Adrenal gland (tissue), 12 donors: ENCODE results near the gene ESM1. TPM values are rescaled to one million over a fixed set of nuclear protein-coding genes. Genes with fewer than 3 reads are reported as not detected.

Experiments
- DNase-seq, 7 donors: peaks; one replicate each; pipeline ENCODE4 v3.0.0-alpha.2; 2019 to 2020
- H3K27ac ChIP-seq, 5 donors: fragments of 200-600 bp; sonication (generic) in 4 of 5; 1 replicate in 3 of 5; 2 replicates in 2 of 5; pipeline versions ENCODE4 v1.5.1 to v1.8.0; 2016 to 2020; ENCODE audit warnings: mild to moderate bottlenecking in 1 of 5
- H3K27me3 ChIP-seq: fragments of 200-600 bp; 2 replicates; pipeline ENCODE4 v1.8.0; 2021
- H3K36me3 ChIP-seq, 2 donors: fragments of 200-600 bp; replicated peaks in 1 of 2; 1 replicate in 1 of 2; 2 replicates in 1 of 2; pipeline versions ENCODE4 v1.5.1 to v1.8.0; 2018 to 2022
- H3K4me1 ChIP-seq, 2 donors: fragments of 200-600 bp; replicated peaks in 1 of 2; 1 replicate in 1 of 2; 2 replicates in 1 of 2; pipeline versions ENCODE4 v1.5.1 to v1.8.0; 2018 to 2021
- H3K4me3 ChIP-seq, 4 donors: fragments of 200-600 bp; sonication (generic) in 3 of 4; one replicate each; pipeline ENCODE4 v1.5.1; 2016 to 2018
- H3K9me3 ChIP-seq, 3 donors: fragments of 200-600 bp; sonication (generic) in 1 of 3; replicated peaks in 1 of 3; 1 replicate in 2 of 3; 2 replicates in 1 of 3; pipeline versions ENCODE4 v1.5.1 to v1.8.0; 2016 to 2021
- CTCF ChIP-seq, 6 experiments: fragments of 450-650 bp in 4 of 6; fragments of 200-600 bp in 2 of 6; sonication (generic) in 1 of 6; IDR thresholded peaks; 1 replicate in 5 of 6; 2 replicates in 1 of 6; pipeline versions ENCODE4 v1.5.1 to v1.8.0; 2016 to 2021; ENCODE audit warnings: antibody characterized with exemption in 6 of 6, mild to moderate bottlenecking in 2 of 6, moderate library complexity in 1 of 6
- POLR2A ChIP-seq, 2 donors: fragments of 450-650 bp; IDR thresholded peaks; one replicate each; pipeline ENCODE4 v1.6.1; 2017; ENCODE audit warnings: antibody characterized with exemption in 2 of 2, mild to moderate bottlenecking in 2 of 2, moderate library complexity in 1 of 2
- WGBS, 4 donors: extraction: QIAGEN DNeasy Blood & Tissue Kit in 2 of 4; methylation state at CpG; one replicate each; pipeline versions ENCODE4 v1.1.5 to v1.1.7; 2013 to 2017; 5-methylcytosine and 5-hydroxymethylcytosine counted together
- intact Hi-C, 2 donors: fragments of 100-400 bp; cut with DNase I; formaldehyde crosslinking; loops; one replicate each; pipeline versions ENCODE4 v1.14.1 to v1.15.0; 2022 to 2023
- polyA plus RNA-seq, 3 donors: library from polyadenylated mRNA; stranded (reverse); fragments of 200-250 nt in 2 of 3; fragments of 350-450 nt in 1 of 3; fragmentation: Illumina TruSeq in 1 of 3; extraction: RNeasy Lipid Tissue Mini Kit (QIAGEN cat#74804) in 1 of 3; gene quantifications; one replicate each; pipeline ENCODE4 v1.2.3, GENCODE V29; 2013 to 2014
- total RNA-seq, 9 donors: library from RNA; depleted of rRNA in 4 of 9; stranded (reverse); fragments of >200 nt in 4 of 9; fragments of 120-200 nt in 1 of 9; fragmentation: NEBNext Ultra II Directional in 1 of 9; extraction: Animal tissue kit (Norgen Biotek cat#: 25700) in 1 of 9; gene quantifications; one replicate each; pipeline versions ENCODE4 v1.1.0 to v1.2.4, GENCODE V29; 2013 to 2023
- donor health status: healthy with polysubstance abuse.
- donor health status: Bipolar disorder and iron deficiency.
- donor health status: DM: yes; HTN: yes; CAD: no.
- donor health status: DM: no; HTN: no; CAD: no.
- donor health status: DM: no; HTN: no; CAD: no.
- donor health status: DM: yes; HTN: yes; CAD: no.

ESM1 gene
- total and polyA plus RNA-seq, 12 donors: 0.43 to 5.4 (median 1.3) TPM

GRCh38 chr5:55030676-55031369 is 45.4 kb upstream of the ESM1 start:
- no peak for DNase-seq
- Histone ChIP-seq H3K4me1 (no peaks in the 10 kb centered on the region), H3K9me3 (no peaks in the 10 kb centered on the region), H3K4me3 (no peak overlapping the region), H3K27me3 (no peaks in the 10 kb centered on the region), H3K27ac (no peak overlapping the region), H3K36me3 (no peaks in the 10 kb centered on the region)
- WGBS, 4 donors: 66 to 73% (median 70%) methylated on average over 8 to 10 of the region's 10 CpGs
- TF ChIP-seq CTCF (IDR thresholded peaks at IDR 0.05) (no peak), POLR2A (IDR thresholded peaks at IDR 0.05) (no peak)
- intact Hi-C loops: no loop called here

- no peak overlapping the region for H3K27ac ChIP-seq
- no peak for DNase-seq
- no peaks in the 10 kb centered on the region for H3K27me3 ChIP-seq
- intact Hi-C loops: no loop called here
- no peaks in the 10 kb centered on the region for H3K36me3 ChIP-seq
- TF ChIP-seq CTCF (IDR thresholded peaks at IDR 0.05): no peak
- no peak for TF ChIP-seq POLR2A (IDR thresholded peaks at IDR 0.05)
- WGBS, 4 donors: 79 to 83% (median 81%) methylated on average over 2 of the region's 2 CpGs
- H3K4me1 ChIP-seq: no peaks in the 10 kb centered on the region
- no peaks in the 10 kb centered on the region for H3K9me3 ChIP-seq
- H3K4me3 ChIP-seq: no peak overlapping the region
These were observed 44.8 kb upstream of the ESM1 start for GRCh38 chr5:55030220-55030619.

GRCh38 chr5:55027595-55027994 is 42.2 kb upstream of the ESM1 start:
- Histone ChIP-seq H3K9me3 (no peaks in the 10 kb centered on the region), H3K27ac (no peak overlapping the region), H3K36me3 (no peaks in the 10 kb centered on the region), H3K4me3 (no peak overlapping the region), H3K27me3 (no peaks in the 10 kb centered on the region), H3K4me1 (no peaks in the 10 kb centered on the region)
- WGBS, 4 donors: 65 to 90% (median 71%) methylated on average over 2 to 3 of the region's 3 CpGs
- TF ChIP-seq POLR2A (IDR thresholded peaks at IDR 0.05) (no peak), CTCF (IDR thresholded peaks at IDR 0.05) (no peak)
- no peak for DNase-seq
- intact Hi-C loops: no loop called here

- no peak for DNase-seq
- Histone ChIP-seq H3K4me1 (no peaks in the 10 kb centered on the region), H3K4me3 (no peak overlapping the region), H3K27ac (no peak overlapping the region), H3K27me3 (no peaks in the 10 kb centered on the region), H3K36me3 (no peaks in the 10 kb centered on the region), H3K9me3 (no peaks in the 10 kb centered on the region)
- WGBS, 4 donors: 64 to 73% (median 70%) methylated on average over 2 of the region's 2 CpGs
- intact Hi-C loops: no loop called here
- TF ChIP-seq CTCF (IDR thresholded peaks at IDR 0.05) (no peak), POLR2A (IDR thresholded peaks at IDR 0.05) (no peak)
These were observed 37.1 kb upstream of the ESM1 start for GRCh38 chr5:55022450-55022849.
